Measurements from ENCODE around the gene PSME3IP1. TPM values are rescaled to one million over a fixed set of nuclear protein-coding genes. Genes with fewer than 3 reads are reported as not detected.

The PSME3IP1 gene
- total RNA-seq, 2 experiments from 2014 or later, result 106 to 110 TPM

DNA sequence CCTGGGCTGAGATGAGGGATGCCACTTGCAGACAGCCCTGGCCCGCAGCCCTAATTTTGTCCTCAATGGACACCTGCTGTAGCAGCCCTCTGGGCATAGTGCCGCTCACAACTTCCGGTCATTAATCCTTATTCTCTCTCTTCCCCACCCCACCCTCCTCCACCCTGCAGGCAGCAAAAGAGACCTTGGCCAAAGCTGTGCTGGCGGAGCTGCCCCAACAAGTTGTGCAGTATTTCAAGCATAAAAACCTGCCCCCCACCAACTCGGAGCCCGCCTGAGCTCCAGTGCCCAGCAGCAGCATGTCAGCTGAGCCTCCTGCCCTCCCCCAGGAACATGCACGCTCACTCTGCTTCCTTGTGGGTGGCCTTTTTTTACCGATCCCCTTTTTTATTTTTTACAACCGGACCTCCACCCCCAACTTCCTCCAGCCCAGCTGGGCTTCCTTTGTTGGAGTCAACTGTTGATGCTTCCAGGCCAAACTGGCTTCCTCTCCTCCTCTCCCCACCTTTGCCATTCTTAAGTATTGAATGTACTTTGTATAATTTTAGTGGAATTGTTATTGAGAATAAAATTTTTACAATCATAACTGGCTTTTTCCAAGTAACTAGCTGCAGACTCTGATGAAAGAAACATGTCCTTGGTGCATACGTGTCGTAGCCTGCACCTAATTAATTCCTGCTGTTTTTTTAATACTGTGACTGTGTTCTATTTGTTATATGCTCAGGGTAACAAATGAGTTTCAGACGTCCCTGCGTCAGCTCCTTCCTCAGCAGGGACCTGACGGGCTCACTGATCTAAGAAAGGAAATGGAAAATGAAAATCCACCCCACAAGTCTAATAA, 38.2 kb downstream of the PSME3IP1 start:
- Mint-ChIP-seq H3K9me3 (no peaks in the 10 kb centered on the region), H3K27me3 (ENCODE audit: low read depth) (no peaks in the 10 kb centered on the region), H3K4me3 (no peak overlapping the region), H3K4me1 (ENCODE audit: low read depth) (peaks cover 33% of the 10 kb centered on the region), H3K27ac (no peak overlapping the region), H3K36me3 (ENCODE audit: low read depth) (peaks cover 4% of the 10 kb centered on the region)
- DNase-seq, result no peak
- CTCF ChIA-PET, result interaction anchor here (1.0 kb wide), 1 partner anchor 22 kb away, joined by 3 read pairs; no protein-coding TSS in a partner anchor
- intact Hi-C loops (cut with micrococcal nuclease), result no loop called here

DNA sequence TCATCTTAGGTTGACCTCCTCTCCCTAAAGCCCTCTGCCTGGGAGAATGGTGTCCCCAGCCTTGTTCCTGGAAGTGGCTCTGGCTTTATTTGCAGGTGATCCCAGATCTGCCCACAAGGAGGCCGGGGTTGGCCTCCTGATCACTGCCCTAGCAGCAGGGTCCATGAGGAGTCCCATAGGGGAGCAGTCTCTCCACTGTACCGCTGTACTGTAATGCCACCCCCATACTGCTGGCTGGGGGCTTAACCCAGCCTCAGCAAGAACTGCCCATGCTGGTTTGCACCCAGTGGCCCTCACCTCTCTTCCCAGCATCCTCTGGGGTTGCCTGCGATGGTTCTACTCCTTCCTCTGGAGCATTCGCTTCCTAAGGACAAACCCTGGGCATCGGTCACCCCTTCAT, 39.1 kb downstream of the PSME3IP1 start:
- H3K27me3 Mint-ChIP-seq (ENCODE audit: low read depth), result no peaks in the 10 kb centered on the region

DNA sequence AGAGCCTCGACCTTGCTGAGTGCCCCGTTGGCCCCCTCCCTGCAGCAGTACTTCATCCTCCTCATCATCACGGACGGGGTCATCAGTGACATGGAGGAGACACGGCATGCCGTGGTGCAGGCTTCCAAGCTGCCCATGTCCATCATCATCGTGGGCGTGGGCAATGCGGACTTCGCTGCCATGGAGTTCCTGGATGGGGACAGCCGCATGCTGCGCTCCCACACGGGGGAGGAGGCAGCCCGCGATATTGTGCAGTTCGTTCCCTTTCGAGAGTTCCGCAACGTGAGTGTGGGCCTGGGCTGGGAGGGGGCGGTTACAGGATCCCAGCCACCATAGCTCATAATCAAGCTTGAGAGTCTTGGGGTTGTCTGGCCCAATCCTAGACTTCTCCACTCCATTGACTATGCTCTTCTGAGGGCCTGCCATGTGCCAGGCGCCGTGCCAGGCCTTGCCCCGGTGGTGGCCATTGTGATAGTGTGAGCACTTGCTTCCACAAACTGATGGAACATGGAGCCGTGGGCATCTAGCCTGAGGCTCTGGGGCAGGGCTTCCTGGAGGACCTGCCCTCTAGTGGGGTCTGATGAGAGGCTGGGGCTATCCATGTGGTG, 39.7 kb downstream of the PSME3IP1 start:
- CTCF ChIA-PET, result no interaction called here
- no peak overlapping the region for H3K27ac Mint-ChIP-seq
- DNase-seq, result no peak
- peaks cover 2% of the 10 kb centered on the region for H3K36me3 Mint-ChIP-seq (ENCODE audit: low read depth)
- intact Hi-C loops (cut with micrococcal nuclease), result no loop called here
- H3K4me3 Mint-ChIP-seq, result no peak overlapping the region
- no peaks in the 10 kb centered on the region for H3K9me3 Mint-ChIP-seq
- no peaks in the 10 kb centered on the region for H3K27me3 Mint-ChIP-seq (ENCODE audit: low read depth)
- peaks cover 38% of the 10 kb centered on the region for H3K4me1 Mint-ChIP-seq (ENCODE audit: low read depth)

More for the DNA sequence above, 39.1 kb downstream of the PSME3IP1 start:
- CTCF ChIA-PET, result no interaction called here
- H3K4me3 Mint-ChIP-seq, result no peak overlapping the region
- H3K9me3 Mint-ChIP-seq, result no peaks in the 10 kb centered on the region
- H3K36me3 Mint-ChIP-seq (ENCODE audit: low read depth), result peaks cover 2% of the 10 kb centered on the region
- DNase-seq, result no peak
- no peak overlapping the region for H3K27ac Mint-ChIP-seq
- intact Hi-C loops (cut with micrococcal nuclease), result no loop called here
- peaks cover 34% of the 10 kb centered on the region for H3K4me1 Mint-ChIP-seq (ENCODE audit: low read depth)

- Mint-ChIP-seq H3K4me1 (ENCODE audit: low read depth) (peaks cover 45% of the 10 kb centered on the region), H3K27me3 (ENCODE audit: low read depth) (no peaks in the 10 kb centered on the region), H3K27ac (no peak overlapping the region), H3K9me3 (no peaks in the 10 kb centered on the region), H3K36me3 (ENCODE audit: low read depth) (no peaks in the 10 kb centered on the region), H3K4me3 (no peak overlapping the region)
- intact Hi-C loops (cut with micrococcal nuclease), result no loop called here
- CTCF ChIA-PET, result interaction anchor here (1.2 to 1.6 kb wide), 2 partner anchors 52 to 192 kb away, joined by 3 to 4 read pairs; partner anchors contain the start of gene CPNE2
- no peak for DNase-seq
Measured at GRCh38 chr16:57145046-57146021, 40.5 kb downstream of the PSME3IP1 start.

GRCh38 chr16:57144027-57144426, 41.8 kb downstream of the PSME3IP1 start:
- Mint-ChIP-seq H3K4me1 (ENCODE audit: low read depth) (peaks cover 47% of the 10 kb centered on the region), H3K9me3 (no peaks in the 10 kb centered on the region), H3K27ac (no peak overlapping the region), H3K36me3 (ENCODE audit: low read depth) (no peaks in the 10 kb centered on the region), H3K4me3 (no peak overlapping the region), H3K27me3 (ENCODE audit: low read depth) (no peaks in the 10 kb centered on the region)
- DNase-seq, result no peak
- intact Hi-C loops (cut with micrococcal nuclease), result no loop called here
- CTCF ChIA-PET, result interaction anchor here (1.1 to 1.6 kb wide), 3 partner anchors 33 to 191 kb away, joined by 3 to 4 read pairs (median 3); partner anchors contain the start of gene CPNE2

DNA sequence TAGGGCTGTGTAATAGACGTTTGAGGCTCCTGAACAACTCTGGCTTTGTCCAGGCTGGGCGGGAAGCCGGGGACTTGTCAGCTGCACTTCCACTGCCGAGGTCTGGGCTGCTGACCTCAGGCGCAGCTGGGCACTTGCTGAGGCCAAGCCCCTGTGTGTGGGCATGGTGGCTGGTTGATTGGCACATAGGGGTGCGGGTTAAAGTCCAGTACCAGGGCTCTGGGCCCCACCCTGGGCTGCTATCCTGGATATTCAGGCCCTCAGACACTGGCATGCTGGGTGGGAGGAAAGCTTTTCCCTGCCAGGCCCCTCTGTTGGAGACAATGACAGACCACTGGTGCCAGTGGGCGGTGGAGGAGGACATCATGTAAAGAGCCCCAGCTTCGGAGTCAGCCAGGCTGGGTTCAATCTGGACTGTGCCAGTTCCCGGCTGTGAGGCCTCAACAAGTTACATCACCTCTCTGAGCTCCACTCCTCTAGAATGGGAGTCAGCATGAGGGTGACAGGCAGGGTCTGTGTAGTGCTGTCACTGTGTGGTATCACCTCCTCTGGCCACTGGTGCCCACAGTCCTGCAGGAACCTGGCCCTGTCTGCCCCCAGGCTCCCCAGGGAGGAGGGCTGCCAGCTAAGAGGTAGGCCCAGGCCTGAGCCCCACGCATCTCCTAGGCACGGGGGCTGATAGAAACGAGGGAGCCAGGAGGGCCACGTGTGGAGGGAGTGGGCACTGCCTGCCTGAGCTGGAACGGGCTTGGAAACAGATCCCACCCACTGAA, 42.5 kb downstream of the PSME3IP1 start:
- Mint-ChIP-seq H3K4me1 (ENCODE audit: low read depth) (peaks cover 47% of the 10 kb centered on the region), H3K27me3 (ENCODE audit: low read depth) (no peaks in the 10 kb centered on the region), H3K27ac (no peak overlapping the region), H3K36me3 (ENCODE audit: low read depth) (no peaks in the 10 kb centered on the region), H3K9me3 (no peaks in the 10 kb centered on the region), H3K4me3 (no peak overlapping the region)
- intact Hi-C loops (cut with micrococcal nuclease), result loop anchor here (2.0 kb wide), 1 partner anchor 51 kb away; the partner anchor contains the start of gene CPNE2
- CTCF ChIA-PET, result interaction anchor here (0.5 to 1.1 kb wide), 2 partner anchors 32 to 136 kb away, joined by 3 to 4 read pairs; no protein-coding TSS in a partner anchor
- DNase-seq, result no peak

GRCh38 chr16:57141822-57142631, 43.8 kb downstream of the PSME3IP1 start:
- Mint-ChIP-seq H3K4me1 (ENCODE audit: low read depth) (peaks cover 42% of the 10 kb centered on the region), H3K27ac (peak overlapping the region; percentile 38), H3K4me3 (peak overlapping the region; percentile 17), H3K9me3 (no peaks in the 10 kb centered on the region), H3K36me3 (ENCODE audit: low read depth) (no peaks in the 10 kb centered on the region), H3K27me3 (ENCODE audit: low read depth) (no peaks in the 10 kb centered on the region)
- intact Hi-C loops (cut with micrococcal nuclease), result loop anchor here (2.0 kb wide), 1 partner anchor 49 kb away; the partner anchor contains the start of gene CPNE2
- CTCF ChIA-PET, result interaction anchor here (0.6 to 1.8 kb wide), 11 partner anchors 8 to 278 kb away, joined by 3 to 7 read pairs (median 4); partner anchors contain the start of gene CPNE2
- peak; percentile 42 for DNase-seq

- Mint-ChIP-seq H3K36me3 (ENCODE audit: low read depth) (no peaks in the 10 kb centered on the region), H3K4me3 (no peak overlapping the region), H3K27ac (no peak overlapping the region), H3K9me3 (no peaks in the 10 kb centered on the region), H3K27me3 (ENCODE audit: low read depth) (no peaks in the 10 kb centered on the region), H3K4me1 (ENCODE audit: low read depth) (peaks cover 45% of the 10 kb centered on the region)
- no peak for DNase-seq
- CTCF ChIA-PET, result interaction anchor here (0.6 to 1.8 kb wide), 8 partner anchors 9 to 148 kb away, joined by 3 to 7 read pairs (median 4); partner anchors contain the start of gene CPNE2
- intact Hi-C loops (cut with micrococcal nuclease), result no loop called here
Measured at GRCh38 chr16:57140931-57141668, 44.7 kb downstream of the PSME3IP1 start.

DNA sequence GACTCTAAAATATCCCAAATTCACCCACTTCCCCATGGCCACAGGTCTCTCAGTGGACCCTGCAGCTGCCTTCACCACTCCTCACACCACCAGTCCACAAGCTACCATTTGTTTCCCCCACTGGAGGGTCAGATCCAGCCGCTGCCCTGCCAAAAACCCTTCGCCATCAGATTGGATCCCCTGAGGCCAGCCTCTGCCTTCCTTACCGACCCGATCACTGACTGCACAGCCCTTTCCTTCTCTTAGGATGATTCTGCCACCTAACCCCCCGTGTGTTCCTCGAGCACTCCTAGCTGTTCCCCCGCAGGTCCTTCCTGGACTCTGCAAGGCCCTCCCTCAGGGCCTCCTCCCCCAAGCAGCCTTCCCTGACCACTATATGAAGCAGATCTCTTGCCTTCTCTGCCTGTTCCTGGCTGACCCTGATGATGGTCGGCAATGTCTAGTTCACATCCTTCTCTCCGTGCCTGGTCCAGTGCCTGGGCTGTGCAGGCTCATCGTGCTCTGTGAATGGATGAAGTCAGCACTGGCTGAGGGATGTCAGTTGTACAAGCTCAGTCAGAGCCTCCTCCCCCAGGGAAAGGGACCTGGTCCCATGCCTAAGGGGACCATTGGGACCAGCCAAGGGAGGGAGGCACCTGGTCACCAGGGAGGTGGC, 47.4 kb downstream of the PSME3IP1 start:
- H3K4me3 Mint-ChIP-seq, result no peak overlapping the region
- H3K4me1 Mint-ChIP-seq (ENCODE audit: low read depth), result peaks cover 60% of the 10 kb centered on the region

More for the DNA sequence above, 47.4 kb downstream of the PSME3IP1 start:
- Mint-ChIP-seq H3K27me3 (ENCODE audit: low read depth) (no peaks in the 10 kb centered on the region), H3K9me3 (no peaks in the 10 kb centered on the region), H3K27ac (no peak overlapping the region), H3K36me3 (ENCODE audit: low read depth) (no peaks in the 10 kb centered on the region)
- no peak for DNase-seq
- CTCF ChIA-PET, result no interaction called here
- intact Hi-C loops (cut with micrococcal nuclease), result no loop called here
